Stimulated activated CD8-positive, alpha-beta memory T cell treated with anti-CD3 and anti-CD28 coated beads, Interleukin-7, amount 100 ng/mL, for 24 hours (primary cell): ENCODE results near the gene AUH.

Experiments
- DNase-seq: peaks from one replicate; pipeline ENCODE4 v3.0.0-alpha.2; 2020; ENCODE audit warnings: low read depth

Gene AUH

DNA sequence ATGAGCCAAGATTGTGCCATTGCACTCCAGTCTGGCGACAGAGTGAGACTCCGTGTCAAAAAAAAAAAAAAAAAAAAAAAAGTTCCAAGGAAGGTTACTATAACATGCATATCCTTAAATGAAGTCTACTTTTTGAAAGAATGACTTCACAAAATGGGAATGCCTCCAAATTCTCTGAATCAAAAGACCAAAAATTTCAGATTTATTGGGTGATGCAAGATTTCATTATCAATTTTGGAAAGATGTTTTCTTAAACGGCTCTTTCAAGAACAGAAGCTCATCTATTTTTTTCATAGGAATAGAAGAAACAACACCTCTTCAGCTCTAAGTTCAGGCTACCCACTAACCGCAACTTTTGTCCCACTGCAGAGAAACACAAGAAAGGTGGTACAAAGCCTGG lies 69.9 kb downstream of the AUH start:
- no peak for DNase-seq

DNA sequence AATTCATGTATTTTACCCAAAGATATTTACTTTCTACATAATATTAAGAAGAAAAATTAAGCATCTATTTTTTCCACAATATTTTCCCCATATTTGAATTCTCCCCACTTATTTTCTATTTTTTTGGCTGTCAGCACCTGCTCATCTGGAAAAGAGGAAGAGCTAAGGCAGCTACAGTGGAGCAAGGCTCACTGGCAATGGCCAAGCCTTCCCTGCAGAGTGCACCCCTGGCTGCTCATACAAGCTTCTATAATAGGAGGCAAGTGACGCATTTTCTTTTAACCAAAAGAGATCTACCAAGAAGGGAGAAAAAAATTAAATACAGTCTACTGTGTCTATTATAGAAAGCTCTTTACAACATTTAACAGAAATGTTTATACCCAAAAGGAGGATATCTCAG lies 72.5 kb downstream of the AUH start:
- no peak for DNase-seq

DNA sequence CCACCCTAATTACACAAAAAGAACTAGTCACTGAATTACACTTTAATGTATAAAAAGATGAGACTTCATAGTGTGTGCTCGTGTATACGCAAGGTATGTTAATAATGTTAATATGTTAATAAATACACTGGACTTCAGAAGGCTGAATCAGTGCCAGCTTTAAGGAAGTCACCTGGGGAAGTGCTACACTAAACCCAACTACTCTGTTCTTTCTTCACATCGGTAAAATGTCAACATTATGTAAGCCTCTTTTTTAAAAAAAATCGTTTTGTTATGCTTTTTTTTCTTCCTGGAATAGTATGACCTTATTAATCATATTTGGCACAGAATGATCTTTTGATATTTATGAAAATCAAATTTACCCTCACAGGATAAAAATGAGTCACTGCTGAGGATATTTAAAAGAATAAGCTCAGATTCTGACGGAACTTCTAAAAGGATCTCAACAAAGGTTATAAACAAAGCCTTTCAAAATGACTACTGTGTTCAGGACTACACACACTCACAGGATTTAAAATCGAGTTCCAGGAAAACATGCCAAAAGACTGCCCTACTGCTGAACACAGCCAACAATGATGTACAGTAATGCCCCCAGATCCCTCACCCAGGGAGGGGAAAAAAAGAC lies 75.9 kb downstream of the AUH start:
- no peak for DNase-seq

- DNase-seq = no peak
These were observed 79.4 kb downstream of the AUH start for GRCh38 chr9:91282292-91282691.

DNA sequence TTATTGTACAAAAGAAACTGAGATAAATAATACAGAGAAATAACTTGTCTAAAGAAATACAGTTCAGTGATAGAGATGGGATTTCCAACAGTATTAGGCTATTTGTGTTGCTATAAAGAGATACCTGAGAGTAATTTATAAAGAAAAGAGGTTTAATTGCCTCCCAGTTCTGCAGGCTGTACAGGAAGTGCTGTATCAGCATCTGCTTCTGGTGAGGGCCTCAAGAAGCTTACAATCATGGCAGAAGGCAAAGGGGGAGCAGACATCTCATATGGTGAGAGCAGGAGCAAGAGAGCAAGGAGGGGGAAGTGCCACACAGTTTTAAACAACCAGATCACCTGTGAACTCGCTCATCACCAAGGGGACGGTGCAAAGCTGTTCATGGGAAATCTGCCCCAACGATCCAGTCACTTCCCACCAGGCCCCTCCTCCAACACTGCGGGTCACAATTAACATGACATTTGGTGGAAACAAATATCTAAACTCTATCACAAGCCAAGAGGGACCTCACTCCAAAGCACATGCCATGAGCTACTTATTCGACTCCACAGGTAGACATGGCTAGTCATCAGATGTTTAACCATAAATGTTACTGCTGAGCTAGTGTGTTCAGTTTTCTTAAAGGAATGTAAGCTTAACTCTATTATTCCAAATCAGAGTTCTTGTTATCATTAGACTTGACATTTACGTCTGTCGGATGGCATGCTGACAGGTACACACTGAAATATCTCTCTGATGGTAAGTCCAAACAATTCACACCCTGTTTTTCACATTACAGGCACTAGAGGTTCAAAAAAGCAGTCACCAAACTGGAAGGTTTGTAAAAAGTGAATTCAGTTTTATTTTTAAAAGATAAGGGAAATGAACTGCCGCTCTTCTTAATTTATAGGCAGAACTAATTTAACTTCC lies 82.2 kb downstream of the AUH start:
- no peak for DNase-seq

GRCh38 chr9:91276513-91276912 lies 85.2 kb downstream of the AUH start:
- no peak for DNase-seq

DNA sequence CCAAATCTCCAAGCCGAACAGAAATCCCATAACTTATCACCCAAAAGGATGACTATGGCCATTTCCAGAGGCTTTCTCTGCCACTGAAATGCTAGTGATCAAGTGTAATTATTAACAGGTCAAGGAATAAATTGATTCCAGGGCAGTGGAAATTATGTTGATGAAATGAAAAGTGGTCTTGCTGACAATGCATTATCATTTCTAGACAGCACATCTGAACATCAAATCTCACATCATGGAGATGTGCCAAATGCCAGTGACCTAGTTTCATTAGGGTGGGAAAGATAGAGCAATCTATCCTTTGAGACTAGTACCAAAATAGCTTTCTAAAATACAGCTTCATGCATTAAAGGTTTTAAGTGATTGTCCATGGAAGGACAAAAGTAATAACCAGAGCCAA lies 86.1 kb downstream of the AUH start:
- DNase-seq = no peak

DNA sequence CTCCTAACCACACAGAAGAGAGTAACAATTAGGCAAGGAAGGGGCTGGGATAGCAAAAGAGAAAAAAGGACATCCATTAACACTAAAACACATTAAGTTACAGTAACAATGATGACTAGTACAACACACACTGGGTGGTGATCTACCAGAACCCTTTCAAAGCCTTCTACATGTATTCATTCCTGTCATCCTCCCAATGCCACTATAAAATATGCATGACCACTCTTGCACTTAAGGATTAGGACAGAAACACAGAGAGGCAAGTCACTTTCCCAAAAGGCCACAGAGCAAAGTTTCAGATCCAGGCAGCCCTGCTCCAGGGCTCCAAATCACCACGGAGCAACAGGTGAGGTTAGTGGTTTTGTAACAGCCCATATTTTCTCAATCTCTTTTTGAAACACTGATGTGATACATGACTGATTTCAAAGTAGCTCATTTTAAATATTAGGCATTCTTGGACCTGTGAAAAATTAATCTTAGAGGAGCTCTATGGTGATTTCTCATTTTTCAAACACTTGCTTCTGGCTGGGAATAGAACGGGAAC lies 86.7 kb downstream of the AUH start:
- no peak for DNase-seq

- no peak for DNase-seq
These were observed 87.7 kb downstream of the AUH start for GRCh38 chr9:91273853-91274552.

DNA sequence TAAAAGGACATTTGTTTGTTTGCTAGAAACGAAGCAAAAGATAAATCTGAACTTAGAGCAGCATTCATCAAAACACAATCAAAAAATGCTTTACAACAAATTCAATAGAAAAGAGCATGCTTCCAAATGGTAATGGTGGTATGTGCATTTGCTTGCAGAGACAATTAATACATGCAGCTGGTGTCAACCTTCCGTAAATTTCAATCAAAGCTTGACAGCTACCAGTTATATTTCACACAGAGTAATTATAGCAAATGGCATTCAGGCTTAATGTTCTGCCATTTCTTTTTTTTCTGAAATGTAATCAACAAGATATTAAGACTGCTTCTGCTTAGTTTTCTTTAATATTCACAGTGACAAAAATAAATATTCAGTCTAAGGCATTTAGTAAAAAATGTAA lies 90.6 kb downstream of the AUH start:
- DNase-seq = no peak

DNA sequence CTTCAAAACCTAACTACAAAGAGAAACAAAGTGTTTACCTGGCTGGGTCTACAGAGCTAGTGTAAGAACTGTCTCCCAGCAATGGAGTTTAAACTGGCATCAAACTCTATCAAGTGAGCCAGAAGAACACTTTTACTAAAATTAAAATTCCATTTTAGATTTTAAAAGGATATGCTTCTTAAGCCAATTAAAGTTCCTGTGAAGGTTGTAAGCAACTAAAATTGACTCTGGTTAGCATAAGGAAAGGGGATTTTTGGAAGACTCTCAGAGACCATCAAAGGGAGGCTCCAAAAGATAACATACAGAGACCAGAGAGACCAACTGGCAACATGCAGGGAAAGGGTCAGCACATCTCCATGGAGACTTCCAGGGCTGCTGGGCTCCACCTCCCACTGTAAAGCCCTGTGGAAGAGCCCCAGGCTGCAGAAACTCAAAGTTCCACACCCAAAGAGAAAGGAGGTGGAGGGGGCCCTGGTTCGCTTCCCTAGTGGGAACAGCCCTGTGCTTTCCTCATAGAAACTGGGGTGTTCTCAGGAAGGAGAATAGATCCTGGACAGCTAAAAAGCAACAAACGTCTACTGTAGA lies 91.7 kb downstream of the AUH start:
- no peak for DNase-seq

DNA sequence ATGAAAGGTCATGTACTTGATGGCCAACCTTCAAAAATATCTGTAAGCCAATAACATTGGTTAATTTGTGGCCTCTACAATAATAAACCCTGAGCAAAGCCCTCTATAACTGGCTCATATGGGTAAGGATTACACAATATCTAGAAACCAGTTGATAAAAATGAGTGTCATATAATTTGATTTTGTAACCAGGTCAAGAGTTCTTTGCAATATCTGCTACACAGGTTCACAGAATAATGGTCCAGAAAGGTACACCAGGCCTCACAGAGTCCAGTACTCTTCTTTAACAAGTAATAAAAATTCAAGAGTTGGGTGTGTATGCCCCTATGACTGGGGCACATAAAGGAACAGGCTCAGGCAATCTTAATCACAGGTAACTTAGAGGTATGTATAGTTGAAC lies 95.3 kb downstream of the AUH start:
- DNase-seq = no peak

- DNase-seq = no peak
These were observed 96.2 kb downstream of the AUH start for GRCh38 chr9:91265514-91265913.

DNA sequence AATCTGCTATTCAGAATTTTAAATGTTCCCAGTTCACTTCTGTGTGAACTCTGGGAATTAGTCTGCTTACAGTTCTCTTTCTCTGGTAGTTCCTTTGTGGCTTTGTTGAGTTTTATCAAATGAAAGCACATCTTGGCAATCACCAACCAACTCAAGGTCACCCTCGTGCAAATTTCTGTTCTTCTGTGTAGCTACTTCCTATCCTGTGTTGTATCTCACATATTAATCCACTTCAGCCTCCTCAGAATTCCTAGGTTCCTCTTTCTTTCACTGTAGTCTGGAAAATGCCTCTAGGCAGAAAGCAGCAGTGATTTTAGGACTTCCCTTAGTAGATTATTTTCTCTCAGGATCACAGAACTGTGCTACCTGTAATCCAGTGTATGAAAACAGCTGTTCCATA lies 100.3 kb downstream of the AUH start:
- no peak for DNase-seq

- DNase-seq = no peak
These were observed 102.6 kb downstream of the AUH start for GRCh38 chr9:91259162-91259561.

GRCh38 chr9:91258451-91258850 lies 103.3 kb downstream of the AUH start:
- no peak for DNase-seq

DNA sequence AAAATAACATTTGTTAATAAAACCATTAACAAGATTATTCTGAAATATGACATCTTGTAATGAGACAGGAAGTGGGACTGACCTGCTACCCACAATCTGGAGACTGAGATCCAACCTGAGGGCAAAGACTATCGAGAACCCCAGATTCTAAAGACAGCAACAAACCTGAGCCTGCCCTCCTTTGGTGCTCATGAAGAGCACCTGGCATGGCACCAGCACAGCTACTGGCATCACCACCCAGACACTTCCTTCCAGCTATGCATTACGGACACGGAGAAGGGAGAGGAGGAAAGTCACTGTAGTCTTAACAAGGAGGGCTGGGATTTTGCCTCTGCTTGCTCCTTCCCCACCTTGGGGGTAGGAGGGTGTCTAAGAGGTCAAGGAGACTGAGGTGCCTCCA lies 105.5 kb downstream of the AUH start:
- no peak for DNase-seq

DNA sequence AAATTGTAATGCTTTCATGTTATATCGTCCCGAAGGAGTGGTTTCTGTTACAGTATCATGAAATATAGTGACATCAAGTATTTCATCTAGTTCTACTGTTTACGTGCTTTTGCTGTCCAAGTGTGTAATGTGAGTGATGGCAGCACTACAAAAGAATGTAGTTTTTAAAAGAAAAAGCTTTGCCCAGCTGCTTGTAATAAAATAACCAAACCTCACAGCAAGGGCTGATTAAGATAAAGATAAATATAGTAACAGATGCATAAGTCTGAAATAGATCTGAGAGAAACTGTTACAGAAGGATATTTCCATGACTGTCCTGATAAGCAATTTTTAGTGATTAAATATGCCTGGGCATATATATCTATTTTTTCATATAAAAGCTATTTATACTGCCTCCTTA lies 106.4 kb downstream of the AUH start:
- no peak for DNase-seq

DNA sequence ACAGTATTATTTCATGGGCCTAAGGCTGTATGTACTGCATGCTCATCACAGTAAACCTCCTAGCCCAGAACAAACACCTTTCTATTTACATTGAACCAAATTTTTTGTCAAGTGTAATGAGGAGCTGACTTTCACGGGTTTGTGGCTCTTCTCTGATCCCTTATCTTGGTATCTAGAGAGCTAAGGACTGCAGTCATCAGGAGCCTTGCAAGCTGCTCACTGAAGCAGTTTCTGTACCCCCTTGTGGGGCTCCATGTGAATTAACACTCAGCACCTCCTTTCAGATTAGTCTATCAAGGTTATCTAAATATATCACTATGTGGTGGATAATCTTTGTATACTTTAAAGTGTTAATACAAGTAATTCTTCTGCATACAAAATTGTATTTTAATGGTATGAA lies 108.2 kb downstream of the AUH start:
- DNase-seq = no peak

GRCh38 chr9:91248707-91249106 lies 113.0 kb downstream of the AUH start:
- no peak for DNase-seq

- no peak for DNase-seq
These were observed 114.4 kb downstream of the AUH start for GRCh38 chr9:91247278-91247677.

- no peak for DNase-seq
These were observed 114.9 kb downstream of the AUH start for GRCh38 chr9:91246846-91247245.
